Measurements from ENCODE around the gene HRG. TPM values are rescaled to one million over a fixed set of nuclear protein-coding genes. Genes with fewer than 3 reads are reported as not detected.
"Not testable (repeated sequence)": the region's sequence is repeated elsewhere in the genome, so short reads cannot be mapped to it uniquely, and the experiment has no call there.

HRG gene
- total RNA-seq, 4 donors from 2014 or later: not detected

DNA sequence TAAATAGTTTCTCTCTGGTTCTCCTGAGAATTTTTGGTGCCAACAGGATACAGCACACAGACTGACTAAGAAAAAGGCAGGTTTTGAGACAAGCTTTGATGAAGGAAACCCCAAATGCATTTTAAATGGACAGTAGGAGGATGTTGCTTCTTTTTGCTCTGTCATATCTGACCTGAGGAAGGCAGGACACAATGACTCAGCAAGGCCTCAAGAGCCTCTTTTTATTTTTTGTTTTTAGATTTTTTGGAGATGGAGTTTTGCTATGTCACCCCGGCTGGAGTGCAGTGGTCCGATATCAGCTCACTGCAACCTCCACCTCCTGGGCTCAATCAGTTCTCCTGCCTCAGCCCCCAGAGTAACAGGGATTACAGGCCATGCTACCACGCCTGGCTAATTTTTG lies 34.5 kb downstream of the HRG start:
- Histone ChIP-seq H3K27me3 (no peaks in the 10 kb centered on the region), H3K36me3 (no peaks in the 10 kb centered on the region), H3K4me3 (no peak overlapping the region), H3K27ac (no peak overlapping the region), H3K4me1 (no peaks in the 10 kb centered on the region), H3K9me3 (no peaks in the 10 kb centered on the region)
- no peak for DNase-seq (ENCODE audit: low spot score in 2 of 2)
- no peak for TF ChIP-seq EP300 (IDR thresholded peaks at IDR 0.05)
- 79 to 83% methylated on average over 3 of the region's 3 CpGs for WGBS, 2 donors

DNA sequence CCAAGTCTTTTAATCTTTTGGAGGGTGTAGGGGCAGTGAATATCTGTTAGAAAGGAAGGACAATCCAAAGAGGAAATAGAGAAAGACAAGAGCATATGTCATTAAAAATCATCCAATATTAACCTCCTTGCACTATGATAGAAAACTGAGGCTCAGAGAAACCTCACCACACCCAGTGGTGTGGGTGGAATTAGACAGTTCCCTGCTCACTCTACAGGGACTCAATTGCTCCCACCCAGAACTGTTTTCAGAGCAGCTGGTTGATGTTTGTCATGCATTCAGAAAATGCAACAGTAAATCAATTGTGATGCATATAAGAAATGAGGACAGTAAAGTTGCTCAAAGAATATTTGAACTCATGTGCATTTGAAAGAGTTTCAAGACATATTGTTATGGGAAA lies 36.6 kb downstream of the HRG start:
- not testable (repeated sequence) for DNase-seq (ENCODE audit: low spot score in 2 of 2); H3K4me1 ChIP-seq; H3K4me3 ChIP-seq; H3K9me3 ChIP-seq; H3K36me3 ChIP-seq; H3K27ac ChIP-seq; H3K27me3 ChIP-seq

- Histone ChIP-seq H3K9me3 (no peaks in the 10 kb centered on the region), H3K27me3 (no peaks in the 10 kb centered on the region), H3K4me1 (no peaks in the 10 kb centered on the region), H3K36me3 (no peaks in the 10 kb centered on the region), H3K4me3 (no peak overlapping the region), H3K27ac (no peak overlapping the region)
- no peak for TF ChIP-seq EP300 (IDR thresholded peaks at IDR 0.05)
- no peak for TF ChIP-seq POLR2A (IDR thresholded peaks at IDR 0.05)
- TF ChIP-seq CTCF (IDR thresholded peaks at IDR 0.05): no peak
- 76 to 77% methylated on average over 6 of the region's 6 CpGs for WGBS, 2 donors
- no peak for DNase-seq (ENCODE audit: low spot score in 2 of 2)
Measured at GRCh38 chr3:186705882-186706780, 40.3 kb downstream of the HRG start.

- H3K4me3 ChIP-seq: no peak overlapping the region
- 68 to 80% methylated on average over 6 of the region's 6 CpGs for WGBS, 2 donors
- TF ChIP-seq EP300 (IDR thresholded peaks at IDR 0.05) (no peak), POLR2A (IDR thresholded peaks at IDR 0.05) (no peak), CTCF (IDR thresholded peaks at IDR 0.05) (no peak)
Measured at GRCh38 chr3:186708983-186709679, 43.3 kb downstream of the HRG start.

GRCh38 chr3:186710694-186711093 lies 44.9 kb downstream of the HRG start:
- H3K4me1 ChIP-seq; H3K27ac ChIP-seq; DNase-seq (ENCODE audit: low spot score in 2 of 2); H3K4me3 ChIP-seq; H3K27me3 ChIP-seq; H3K36me3 ChIP-seq; H3K9me3 ChIP-seq: not testable (repeated sequence)
- 53 to 80% methylated on average over 4 of the region's 4 CpGs for WGBS, 2 donors

More at GRCh38 chr3:186708983-186709679, 43.3 kb downstream of the HRG start:
- H3K27me3 ChIP-seq: no peaks in the 10 kb centered on the region
- no peak for DNase-seq (ENCODE audit: low spot score in 2 of 2)
- no peaks in the 10 kb centered on the region for H3K36me3 ChIP-seq
- no peaks in the 10 kb centered on the region for H3K9me3 ChIP-seq
- no peak overlapping the region for H3K27ac ChIP-seq
- H3K4me1 ChIP-seq: no peaks in the 10 kb centered on the region

DNA sequence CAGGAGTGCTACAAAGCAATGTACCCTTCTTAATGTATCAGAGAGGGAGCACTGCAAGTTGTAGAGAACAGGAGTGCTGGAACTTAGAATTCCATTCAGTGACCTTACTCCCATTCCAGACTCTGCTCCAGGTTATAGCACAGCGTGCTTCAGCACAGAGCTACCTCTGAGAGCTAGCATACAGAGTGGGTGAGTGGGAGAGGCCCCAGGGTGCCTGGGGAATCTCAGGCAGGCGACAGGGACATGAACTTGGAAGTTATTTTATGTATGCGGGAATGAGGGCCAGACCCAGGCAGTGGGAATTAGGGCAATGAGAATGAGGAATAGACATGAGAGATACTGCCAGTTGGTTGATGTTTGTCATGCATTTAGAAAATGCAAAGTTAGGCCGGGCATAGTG lies 47.7 kb downstream of the HRG start:
- H3K27me3 ChIP-seq: no peaks in the 10 kb centered on the region
- no peaks in the 10 kb centered on the region for H3K4me1 ChIP-seq
- H3K4me3 ChIP-seq: no peak overlapping the region
- 68 to 74% methylated on average over 4 of the region's 4 CpGs for WGBS, 2 donors
- H3K9me3 ChIP-seq: no peaks in the 10 kb centered on the region
- no peaks in the 10 kb centered on the region for H3K36me3 ChIP-seq
- DNase-seq (ENCODE audit: low spot score in 2 of 2): no peak
- TF ChIP-seq POLR2A (IDR thresholded peaks at IDR 0.05) (no peak), EP300 (IDR thresholded peaks at IDR 0.05) (no peak), CTCF (IDR thresholded peaks at IDR 0.05) (no peak)
- no peak overlapping the region for H3K27ac ChIP-seq
